Subcutaneous adipose tissue (tissue), 4 donors: ENCODE measurements around the gene OR4D2. TPM values are rescaled to one million over a fixed set of nuclear protein-coding genes. Genes with fewer than 3 reads are reported as not detected.

ENCODE experiments used
- CTCF ChIP-seq: fragments of 450-650 bp; IDR thresholded peaks from one replicate; pipeline ENCODE4 v1.5.1; 2016; ENCODE audit warnings: low read depth, mild to moderate bottlenecking, control low read depth, antibody characterized with exemption, moderate library complexity
- total RNA-seq, 4 donors: library from RNA; depleted of rRNA; stranded (reverse); fragments of >200 nt; gene quantifications; one replicate each; pipeline ENCODE4 v1.1.0, GENCODE V29; 2016

The OR4D2 gene
- total RNA-seq, 4 donors from 2014 or later: not detected

- TF ChIP-seq CTCF: no peak
Measured at GRCh38 chr17:58187675-58188074, 20.9 kb downstream of the OR4D2 start.

- TF ChIP-seq CTCF: no peak
Measured at GRCh38 chr17:58189436-58190146, 22.8 kb downstream of the OR4D2 start.

GRCh38 chr17:58191241-58191896 is 24.6 kb downstream of the OR4D2 start:
- TF ChIP-seq CTCF: no peak

- TF ChIP-seq CTCF: no peak
Measured at GRCh38 chr17:58192612-58193011, 25.8 kb downstream of the OR4D2 start, which contains the start of gene EPX. TSS of gene EPX (plus strand) at chr17:58192726. CDS start at chr17:58192847, 121 bp downstream.

GRCh38 chr17:58193641-58194255 is 27.0 kb downstream of the OR4D2 start:
- TF ChIP-seq CTCF: no peak

GRCh38 chr17:58195518-58196123 is 28.8 kb downstream of the OR4D2 start:
- no peak for TF ChIP-seq CTCF

- TF ChIP-seq CTCF: no peak
Measured at GRCh38 chr17:58196610-58197009, 29.8 kb downstream of the OR4D2 start.
